LNCaP clone FGC (cell line): ENCODE results near the gene RASSF3.
"Not testable (repeated sequence)": the region's sequence is repeated elsewhere in the genome, so short reads cannot be mapped to it uniquely, and the experiment has no call there.

Experiments used
- DNase-seq: peaks from one replicate; pipeline ENCODE4 v3.0.0-alpha.2; 2011; ENCODE audit warnings: low read depth
- H3K4me3 ChIP-seq: 2 replicates; pipeline ENCODE4 v1.5.1; 2011; ENCODE audit warnings: mild to moderate bottlenecking, low read depth, low read length, control low read depth
- CTCF ChIP-seq: IDR thresholded peaks from 2 replicates; pipeline ENCODE4 v1.5.1; 2012; ENCODE audit warnings: mild to moderate bottlenecking; ENCODE audit not compliant: control insufficient read depth, insufficient read depth; ENCODE audit errors: extremely low read depth

Gene RASSF3

GRCh38 chr12:64650762-64651161 lies 40.5 kb downstream of the RASSF3 start:
- H3K4me3 ChIP-seq: no peak overlapping the region
- peak; percentile 94 for DNase-seq
- TF ChIP-seq CTCF: no peak

GRCh38 chr12:64652346-64652745 lies 42.1 kb downstream of the RASSF3 start:
- no peak for DNase-seq
- H3K4me3 ChIP-seq: no peak overlapping the region
- TF ChIP-seq CTCF: no peak

GRCh38 chr12:64653123-64653522 lies 42.8 kb downstream of the RASSF3 start:
- no peak overlapping the region for H3K4me3 ChIP-seq
- no peak for DNase-seq
- TF ChIP-seq CTCF: no peak

- DNase-seq, H3K4me3 ChIP-seq: not testable (repeated sequence)
These were observed 43.6 kb downstream of the RASSF3 start for GRCh38 chr12:64653907-64654306.

GRCh38 chr12:64655141-64655540 lies 44.8 kb downstream of the RASSF3 start:
- DNase-seq: no peak
- no peak overlapping the region for H3K4me3 ChIP-seq
- no peak for TF ChIP-seq CTCF

- TF ChIP-seq CTCF: no peak
- H3K4me3 ChIP-seq: no peak overlapping the region
- DNase-seq: no peak
These were observed 46.1 kb downstream of the RASSF3 start for GRCh38 chr12:64656429-64656828.

GRCh38 chr12:64658892-64659481 lies 48.7 kb downstream of the RASSF3 start:
- H3K4me3 ChIP-seq: no peak overlapping the region
- no peak for DNase-seq
- TF ChIP-seq CTCF: no peak
